HG02623 (cell line): ENCODE results near the gene GSK3B.
A peak's percentile ranks its signal among the peaks of the same experiment; 100 is the strongest.

Experiments
- ATAC-seq: cut with Tn5 transposase; IDR thresholded peaks from one replicate; pipeline ENCODE4 v1.9.1; 2021; ENCODE audit warnings: moderate library complexity; ENCODE audit not compliant: unreplicated experiment

Gene GSK3B

DNA sequence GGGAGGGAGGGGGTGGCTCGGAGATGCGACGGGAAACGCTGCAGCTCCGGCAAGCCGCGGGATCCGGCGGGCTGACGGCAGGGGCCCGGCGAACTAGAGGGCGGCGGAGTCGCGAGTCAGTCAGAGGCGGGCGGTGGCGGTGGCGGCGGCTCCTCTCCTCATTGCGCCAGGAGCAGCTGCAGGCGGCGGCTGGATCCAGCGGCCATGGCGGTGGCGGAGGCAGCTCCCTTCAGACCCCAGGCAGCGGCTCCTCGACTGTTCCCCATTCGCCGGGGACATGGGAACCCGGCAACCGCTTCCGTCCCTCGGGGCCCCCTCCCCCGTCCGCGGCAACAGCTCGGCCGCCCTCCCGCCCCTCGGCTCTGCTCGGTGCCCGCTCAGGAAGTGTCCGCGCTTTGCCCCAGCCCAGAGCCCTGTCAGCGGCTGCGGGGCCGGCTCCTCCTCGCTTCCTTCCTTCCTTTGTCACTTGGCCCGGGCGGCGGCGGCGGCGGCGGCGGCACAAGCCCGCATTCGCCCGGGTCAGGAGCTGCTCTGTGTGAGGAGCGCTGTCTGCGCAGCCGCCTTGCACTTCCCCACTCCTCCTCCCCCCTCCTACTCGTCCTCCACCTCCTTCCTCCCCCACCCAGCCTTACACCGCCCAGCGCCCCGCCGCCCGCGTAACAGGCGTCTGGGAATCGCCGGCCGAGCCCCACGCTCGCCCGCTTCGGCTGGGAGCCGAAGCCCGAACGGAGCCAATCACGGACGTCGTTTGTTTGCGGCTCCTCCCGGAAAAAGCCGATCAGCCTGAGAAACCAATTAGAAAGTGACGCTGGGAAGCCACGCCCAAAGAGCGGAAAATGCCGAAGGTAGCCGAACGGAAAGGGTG, at the start of gene GSK3B:
Gene GSK3B (minus strand): TSS at position 537 of the 865 bp plus-strand sequence. CDS start 1,013 bp downstream, outside the sequence.
- peak; percentile 1 for ATAC-seq

- no peak for ATAC-seq
Measured at GRCh38 chr3:120143676-120144075, 49.4 kb upstream of the GSK3B start.

DNA sequence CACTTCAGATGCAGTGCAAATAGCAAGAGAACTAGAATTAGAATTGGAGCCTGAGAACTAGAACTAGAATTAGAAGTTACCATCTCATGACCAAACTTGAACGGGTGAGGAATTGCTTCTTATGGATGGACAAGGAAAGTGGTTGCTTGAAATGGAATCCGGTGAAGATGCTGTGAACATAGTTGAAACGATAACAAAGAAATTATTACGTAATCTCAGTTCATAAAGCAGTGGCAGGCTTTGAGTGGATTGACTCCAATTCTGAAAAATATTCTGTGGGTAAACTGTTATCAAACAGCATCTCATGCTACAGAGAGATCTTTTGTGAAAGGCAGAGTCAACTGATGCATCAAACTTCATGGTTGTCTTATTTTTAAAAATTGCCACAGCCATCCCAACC, 48.0 kb upstream of the GSK3B start:
- ATAC-seq = no peak

GRCh38 chr3:120140098-120140742, 46.0 kb upstream of the GSK3B start:
- no peak for ATAC-seq

- ATAC-seq = no peak
Measured at GRCh38 chr3:120139140-120139539, 44.9 kb upstream of the GSK3B start.

DNA sequence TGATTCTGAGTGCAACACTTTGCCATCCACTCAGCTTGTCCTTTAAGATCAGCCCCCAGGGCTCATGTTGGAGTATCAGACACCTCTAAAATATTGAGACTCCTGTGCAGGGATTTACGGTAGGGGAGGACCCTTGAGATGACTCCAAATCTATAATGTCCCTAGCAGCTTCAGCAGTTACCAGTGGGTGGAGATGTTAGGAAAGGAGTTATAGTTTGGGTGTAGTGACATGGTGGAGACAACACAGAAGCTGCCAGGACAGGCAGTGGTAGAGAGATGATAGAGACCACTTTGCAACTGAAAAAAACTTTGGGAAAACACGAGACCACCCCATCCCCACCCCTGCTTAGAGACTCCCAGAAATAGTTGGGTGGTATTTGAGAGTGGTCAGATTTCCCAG, 43.3 kb upstream of the GSK3B start:
- ATAC-seq = no peak

GRCh38 chr3:120130656-120131055, 36.4 kb upstream of the GSK3B start:
- no peak for ATAC-seq

DNA sequence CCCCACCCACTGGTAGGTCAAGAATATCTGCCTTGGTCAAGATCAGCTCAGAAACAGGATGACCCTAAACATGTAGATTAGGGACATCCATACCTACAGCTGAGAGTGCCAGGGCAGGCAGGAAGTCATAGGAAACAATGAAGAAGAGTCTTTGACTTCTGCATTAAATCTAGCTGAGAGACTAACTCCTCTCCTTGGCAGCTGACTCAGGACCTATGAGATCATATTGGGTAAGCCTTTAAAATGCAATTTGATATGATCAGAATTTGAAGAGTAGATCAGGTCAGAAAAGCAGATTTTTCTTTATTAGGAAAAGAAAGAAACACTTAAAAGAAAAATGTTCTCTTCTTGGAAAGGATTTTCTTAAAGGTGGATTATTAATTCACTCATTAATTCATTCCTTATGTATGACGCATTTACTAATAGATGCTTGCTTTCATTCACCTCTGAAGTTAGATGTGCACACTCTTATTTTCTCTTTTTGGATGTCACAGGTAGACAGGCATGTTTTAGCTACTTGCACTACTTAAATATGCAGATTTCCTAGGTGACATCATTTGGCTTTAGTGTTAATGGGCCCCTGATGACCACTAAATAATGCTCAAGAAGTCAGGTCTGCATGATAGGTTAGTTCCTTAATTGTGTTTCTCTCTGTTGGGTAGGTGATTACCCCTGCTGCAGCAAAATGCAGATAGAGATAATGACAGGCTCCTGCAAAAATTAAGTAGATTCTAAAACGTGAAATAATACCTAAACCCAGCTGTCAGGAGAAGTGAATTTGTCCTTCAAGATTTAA, 35.7 kb upstream of the GSK3B start:
- ATAC-seq = no peak

GRCh38 chr3:120129051-120129450, 34.8 kb upstream of the GSK3B start:
- no peak for ATAC-seq

DNA sequence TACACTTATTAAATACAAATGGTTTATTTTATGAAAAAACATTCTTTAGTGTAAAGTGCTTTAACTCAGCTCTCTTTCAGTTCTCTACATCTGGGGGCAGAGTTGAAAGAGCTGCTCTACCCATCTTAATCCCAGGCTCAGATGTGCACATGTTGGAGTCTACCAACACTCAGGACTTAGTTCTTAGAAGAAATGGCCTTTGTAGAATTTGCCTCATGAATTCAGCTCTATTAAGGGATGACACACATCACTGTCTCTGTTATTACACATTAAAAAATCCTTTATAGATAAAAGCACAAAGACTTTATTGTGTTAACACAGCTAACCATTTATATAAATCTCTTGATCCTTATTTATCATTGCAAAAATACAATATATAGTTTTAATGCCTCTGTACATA, 31.7 kb upstream of the GSK3B start:
- ATAC-seq = no peak

DNA sequence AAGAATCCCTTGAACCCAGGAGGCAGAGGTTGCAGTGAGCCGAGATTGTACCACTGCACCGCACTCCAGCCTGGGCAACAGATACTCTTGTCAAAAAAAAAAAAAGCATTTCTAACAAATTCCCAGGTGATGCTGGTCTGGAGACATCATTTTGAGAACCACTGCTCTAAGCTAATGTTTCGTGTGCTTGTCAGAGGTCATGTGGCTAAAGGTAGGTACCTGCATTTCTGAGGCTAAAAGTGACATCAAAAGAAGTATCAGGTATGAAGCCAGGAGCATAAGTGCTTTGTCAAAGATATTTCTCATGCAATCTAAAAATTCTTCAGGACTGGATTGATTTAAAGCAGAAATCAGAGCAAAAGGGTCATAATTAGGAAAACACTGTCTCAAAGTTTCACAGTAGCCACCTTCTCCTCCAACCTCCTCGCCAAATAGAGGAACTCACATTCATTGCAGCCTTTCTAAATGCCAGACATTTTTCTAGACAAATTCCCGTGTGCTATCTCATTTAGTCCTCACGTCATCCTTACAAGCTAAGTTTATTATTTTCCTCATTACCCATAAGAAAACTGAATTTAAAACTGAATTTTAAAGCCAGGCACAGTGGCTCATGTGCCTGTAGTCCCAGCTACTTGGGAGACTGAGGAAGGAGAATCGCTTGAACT, 25.7 kb upstream of the GSK3B start:
- no peak for ATAC-seq

DNA sequence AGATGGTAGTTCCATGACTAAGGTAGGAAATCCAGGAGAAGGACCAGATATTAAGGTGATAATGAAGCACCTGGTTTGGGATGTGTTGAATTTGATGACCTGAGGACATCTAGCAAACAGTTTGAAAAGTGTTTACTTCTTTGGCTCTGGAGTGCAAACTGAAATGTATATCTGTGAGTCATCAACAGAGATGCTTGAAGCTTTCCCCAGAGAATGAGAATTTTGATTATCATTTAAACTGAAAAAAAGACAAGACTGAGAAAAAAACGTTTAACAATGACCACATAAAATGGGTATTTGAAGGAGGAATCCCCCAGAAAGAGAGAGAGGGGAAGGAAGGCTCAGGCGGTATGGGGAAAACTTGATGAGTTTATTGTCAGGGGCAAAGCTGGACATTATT, 20.7 kb upstream of the GSK3B start:
- ATAC-seq = no peak

- ATAC-seq = no peak
Measured at GRCh38 chr3:120114376-120114775, 20.1 kb upstream of the GSK3B start.

GRCh38 chr3:120113128-120114116, 19.2 kb upstream of the GSK3B start:
- no peak for ATAC-seq

DNA sequence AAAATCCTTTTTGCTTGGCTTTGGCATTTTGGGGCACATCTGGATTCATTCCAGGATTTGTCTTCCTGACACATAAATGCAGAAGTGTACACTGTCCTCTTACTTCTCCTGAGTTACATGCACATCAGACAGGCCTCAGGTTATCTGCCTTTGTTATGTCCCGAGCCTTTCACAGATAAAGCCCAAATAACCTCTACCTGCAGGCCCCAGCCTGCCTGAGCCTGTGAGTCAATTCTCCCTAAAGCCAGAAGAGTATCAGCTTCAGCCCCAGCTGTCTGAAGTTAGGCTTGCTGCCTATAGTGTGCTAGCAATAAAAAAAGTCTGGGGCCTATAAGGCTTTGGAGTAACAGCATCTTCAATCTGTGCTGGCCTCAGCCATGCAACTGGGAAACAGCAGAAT, 17.7 kb upstream of the GSK3B start:
- no peak for ATAC-seq

- ATAC-seq = no peak
Measured at GRCh38 chr3:120103276-120103675, 9.0 kb upstream of the GSK3B start.

- no peak for ATAC-seq
Measured at GRCh38 chr3:120102674-120103073, 8.4 kb upstream of the GSK3B start.

DNA sequence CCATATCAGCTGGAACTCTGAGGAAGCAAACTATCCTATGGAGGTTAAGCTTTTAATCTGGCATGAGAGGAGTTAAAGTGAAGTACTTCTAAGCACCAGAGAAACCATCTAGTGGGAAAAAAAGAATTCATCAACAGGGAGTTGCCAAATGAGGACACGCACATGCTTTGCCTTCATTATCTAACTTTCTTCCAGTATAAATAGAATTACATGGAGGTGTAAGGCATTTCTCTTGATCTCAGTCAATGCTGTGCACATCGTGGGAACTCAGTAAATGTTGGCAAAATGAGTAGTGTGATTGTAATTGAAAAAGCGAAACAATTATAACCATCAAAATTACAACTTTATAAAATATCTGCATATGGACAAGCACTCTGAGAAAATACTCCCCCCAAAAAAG, 8.0 kb upstream of the GSK3B start:
- ATAC-seq = no peak

- ATAC-seq = no peak
Measured at GRCh38 chr3:120101624-120102023, 7.4 kb upstream of the GSK3B start.

GRCh38 chr3:120100711-120101110, 6.5 kb upstream of the GSK3B start:
- ATAC-seq = no peak
